GM18505 (cell line): ENCODE measurements around the gene HBE1.

Source experiments
- ATAC-seq: cut with Tn5 transposase; IDR thresholded peaks from one replicate; pipeline ENCODE4 v1.9.1; 2021; ENCODE audit not compliant: unreplicated experiment
- POLR2A ChIP-seq: IDR thresholded peaks from 4 replicates; pipeline ENCODE4 v1.6.1; 2011; ENCODE audit warnings: borderline replicate concordance; ENCODE audit not compliant: insufficient read depth, insufficient read length; ENCODE audit errors: extremely low read depth

The HBE1 gene

DNA sequence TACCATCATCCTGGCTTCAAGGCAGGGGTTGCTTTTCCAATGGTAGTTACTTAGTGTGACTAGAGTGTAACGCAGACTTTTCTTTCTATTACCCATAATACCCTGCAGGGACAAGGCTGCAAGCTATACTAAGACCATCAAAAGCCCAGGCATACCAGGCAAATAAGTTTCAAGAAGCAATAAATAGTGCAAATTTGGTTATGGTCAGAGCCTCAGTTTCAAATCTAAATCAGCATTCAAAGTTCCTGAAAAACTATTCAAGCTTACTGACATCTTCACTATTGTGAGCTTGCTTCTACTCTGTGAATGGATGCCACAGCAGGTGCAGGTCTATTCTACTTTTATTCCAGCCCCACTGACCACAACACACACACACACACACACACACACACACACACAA, 40.4 kb downstream of the HBE1 start:
- no peak for ATAC-seq
- TF ChIP-seq POLR2A: no peak

DNA sequence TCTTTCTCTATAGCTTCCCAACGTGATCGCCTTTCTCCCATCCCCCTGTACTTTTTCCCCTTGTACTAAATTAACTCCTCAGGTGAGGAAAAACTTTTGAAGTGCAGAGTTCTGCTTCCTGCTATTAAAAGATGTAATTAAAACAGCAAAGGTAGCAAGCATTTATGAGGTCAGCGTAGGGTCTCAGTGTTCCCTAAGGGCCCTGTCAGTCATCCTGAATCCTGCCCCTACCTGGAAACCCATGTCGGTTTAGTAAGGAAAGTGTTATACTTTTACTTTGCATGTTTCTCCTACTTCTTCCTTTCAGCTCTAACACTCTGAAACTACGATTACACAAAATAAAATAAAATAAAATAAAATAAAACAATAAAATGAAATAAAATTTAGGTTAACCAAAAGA, 41.6 kb downstream of the HBE1 start:
- no peak for TF ChIP-seq POLR2A
- no peak for ATAC-seq

DNA sequence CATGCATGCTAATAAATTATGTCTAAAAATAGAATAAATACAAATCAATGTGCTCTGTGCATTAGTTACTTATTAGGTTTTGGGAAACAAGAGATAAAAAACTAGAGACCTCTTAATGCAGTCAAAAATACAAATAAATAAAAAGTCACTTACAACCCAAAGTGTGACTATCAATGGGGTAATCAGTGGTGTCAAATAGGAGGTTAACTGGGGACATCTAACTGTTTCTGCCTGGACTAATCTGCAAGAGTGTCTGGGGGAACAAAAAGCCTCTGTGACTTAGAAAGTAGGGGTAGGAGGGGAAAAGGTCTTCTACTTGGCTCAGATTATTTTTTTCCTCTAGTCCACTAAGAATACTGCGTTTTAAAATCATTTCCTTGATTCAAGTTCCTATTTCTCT, 42.1 kb downstream of the HBE1 start:
- ATAC-seq: no peak
- no peak for TF ChIP-seq POLR2A

DNA sequence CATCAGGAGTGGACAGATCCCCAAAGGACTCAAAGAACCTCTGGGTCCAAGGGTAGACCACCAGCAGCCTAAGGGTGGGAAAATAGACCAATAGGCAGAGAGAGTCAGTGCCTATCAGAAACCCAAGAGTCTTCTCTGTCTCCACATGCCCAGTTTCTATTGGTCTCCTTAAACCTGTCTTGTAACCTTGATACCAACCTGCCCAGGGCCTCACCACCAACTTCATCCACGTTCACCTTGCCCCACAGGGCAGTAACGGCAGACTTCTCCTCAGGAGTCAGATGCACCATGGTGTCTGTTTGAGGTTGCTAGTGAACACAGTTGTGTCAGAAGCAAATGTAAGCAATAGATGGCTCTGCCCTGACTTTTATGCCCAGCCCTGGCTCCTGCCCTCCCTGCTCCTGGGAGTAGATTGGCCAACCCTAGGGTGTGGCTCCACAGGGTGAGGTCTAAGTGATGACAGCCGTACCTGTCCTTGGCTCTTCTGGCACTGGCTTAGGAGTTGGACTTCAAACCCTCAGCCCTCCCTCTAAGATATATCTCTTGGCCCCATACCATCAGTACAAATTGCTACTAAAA, 42.9 kb downstream of the HBE1 start, which contains the start of gene HBB:
HBB (minus strand) TSS at position 340 of the 579 bp plus-strand sequence; CDS start at position 290, 50 bp downstream.
- no peak for TF ChIP-seq POLR2A
- no peak for ATAC-seq

DNA sequence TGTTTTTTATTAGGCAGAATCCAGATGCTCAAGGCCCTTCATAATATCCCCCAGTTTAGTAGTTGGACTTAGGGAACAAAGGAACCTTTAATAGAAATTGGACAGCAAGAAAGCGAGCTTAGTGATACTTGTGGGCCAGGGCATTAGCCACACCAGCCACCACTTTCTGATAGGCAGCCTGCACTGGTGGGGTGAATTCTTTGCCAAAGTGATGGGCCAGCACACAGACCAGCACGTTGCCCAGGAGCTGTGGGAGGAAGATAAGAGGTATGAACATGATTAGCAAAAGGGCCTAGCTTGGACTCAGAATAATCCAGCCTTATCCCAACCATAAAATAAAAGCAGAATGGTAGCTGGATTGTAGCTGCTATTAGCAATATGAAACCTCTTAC, 44.3 kb downstream of the HBE1 start:
- no peak for ATAC-seq

DNA sequence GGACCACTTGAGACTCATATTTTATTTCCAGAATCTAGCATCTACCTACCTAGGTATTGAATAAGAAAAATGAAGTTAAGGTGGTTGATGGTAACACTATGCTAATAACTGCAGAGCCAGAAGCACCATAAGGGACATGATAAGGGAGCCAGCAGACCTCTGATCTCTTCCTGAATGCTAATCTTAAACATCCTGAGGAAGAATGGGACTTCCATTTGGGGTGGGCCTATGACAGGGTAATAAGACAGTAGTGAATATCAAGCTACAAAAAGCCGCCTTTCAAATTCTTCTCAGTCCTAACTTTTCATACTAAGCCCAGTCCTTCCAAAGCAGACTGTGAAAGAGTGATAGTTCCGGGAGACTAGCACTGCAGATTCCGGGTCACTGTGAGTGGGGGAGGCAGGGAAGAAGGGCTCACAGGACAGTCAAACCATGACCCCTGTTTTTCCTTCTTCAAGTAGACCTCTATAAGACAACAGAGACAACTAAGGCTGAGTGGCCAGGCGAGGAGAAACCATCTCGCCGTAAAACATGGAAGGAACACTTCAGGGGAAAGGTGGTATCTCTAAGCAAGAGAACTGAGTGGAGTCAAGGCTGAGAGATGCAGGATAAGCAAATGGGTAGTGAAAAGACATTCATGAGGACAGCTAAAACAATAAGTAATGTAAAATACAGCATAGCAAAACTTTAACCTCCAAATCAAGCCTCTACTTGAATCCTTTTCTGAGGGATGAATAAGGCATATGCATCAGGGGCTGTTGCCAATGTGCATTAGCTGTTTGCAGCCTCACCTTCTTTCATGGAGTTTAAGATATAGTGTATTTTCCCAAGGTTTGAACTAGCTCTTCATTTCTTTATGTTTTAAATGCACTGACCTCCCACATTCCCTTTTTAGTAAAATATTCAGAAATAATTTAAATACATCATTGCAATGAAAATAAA, 44.9 kb downstream of the HBE1 start:
- no peak for ATAC-seq
- TF ChIP-seq POLR2A: no peak

More for the DNA sequence above, 44.3 kb downstream of the HBE1 start:
- TF ChIP-seq POLR2A: no peak

DNA sequence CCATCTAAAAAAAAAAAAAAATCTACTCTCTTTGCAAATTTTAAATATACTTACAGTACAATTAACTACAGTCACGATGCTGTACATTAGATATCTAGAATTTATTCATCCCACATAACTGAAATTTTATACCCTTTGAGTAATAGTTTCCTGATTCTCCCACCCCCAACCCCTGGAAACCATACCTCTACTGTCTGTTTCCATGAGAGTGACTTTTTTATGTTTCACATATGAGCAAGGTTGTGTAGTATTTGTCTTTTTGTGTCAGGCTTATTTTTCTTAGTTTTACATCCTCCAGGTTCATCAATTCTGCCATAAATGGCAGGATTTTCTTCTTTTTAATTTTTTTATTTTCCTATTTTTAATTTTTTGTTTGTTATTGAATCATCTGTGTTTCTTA, 46.1 kb downstream of the HBE1 start:
- TF ChIP-seq POLR2A: no peak

DNA sequence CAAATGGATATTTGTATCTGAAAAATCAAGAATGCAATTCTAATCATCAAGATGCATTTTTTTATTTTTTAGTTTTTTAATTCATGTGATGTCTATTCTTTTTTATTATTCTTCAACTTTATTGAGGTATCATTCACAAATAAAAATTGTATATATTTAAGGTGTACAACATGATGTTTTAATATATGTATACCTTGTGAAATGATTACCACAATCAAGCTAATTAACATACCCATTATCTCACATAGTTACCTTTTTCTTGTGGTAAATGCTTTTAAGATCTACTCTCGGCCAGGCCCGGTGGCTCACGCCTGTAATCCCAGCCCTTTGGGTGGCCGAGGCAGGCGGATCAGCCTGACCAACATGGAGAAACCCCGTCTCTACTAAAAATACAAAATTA, 46.6 kb downstream of the HBE1 start:
- TF ChIP-seq POLR2A: no peak
- no peak for ATAC-seq

More for the DNA sequence above, 46.1 kb downstream of the HBE1 start:
- no peak for ATAC-seq
